GM18861 (cell line): ENCODE results near the gene ARL13B.
A peak's percentile ranks its signal among the peaks of the same experiment; 100 is the strongest.
"Not testable (repeated sequence)": the region's sequence is repeated elsewhere in the genome, so short reads cannot be mapped to it uniquely, and the experiment has no call there.

Source experiments
- ATAC-seq: cut with Tn5 transposase; IDR thresholded peaks from one replicate; pipeline ENCODE4 v1.9.1; 2021; ENCODE audit not compliant: unreplicated experiment

The ARL13B gene

GRCh38 chr3:94061297-94061696, 81.3 kb downstream of the ARL13B start:
- ATAC-seq = no peak

GRCh38 chr3:94062513-94063404, 82.8 kb downstream of the ARL13B start, which contains the start of the genes DHFR2 and NSUN3:
DHFR2 (minus strand) TSS chr3:94062916; CDS start chr3:94061511, 1,405 bp downstream.
NSUN3 (plus strand) TSS chr3:94063061; CDS start chr3:94063127, 66 bp downstream.
- peak; percentile 90 for ATAC-seq

GRCh38 chr3:94063496-94064119, 83.7 kb downstream of the ARL13B start:
- ATAC-seq = no peak

GRCh38 chr3:94064243-94064860, 84.4 kb downstream of the ARL13B start:
- no peak for ATAC-seq

- ATAC-seq = no peak
Observed at GRCh38 chr3:94065122-94065521, 85.2 kb downstream of the ARL13B start.

GRCh38 chr3:94065819-94066480, 86.0 kb downstream of the ARL13B start:
- ATAC-seq = no peak

- ATAC-seq = no peak
Observed at GRCh38 chr3:94066506-94067500, 86.8 kb downstream of the ARL13B start.

GRCh38 chr3:94069194-94069813, 89.3 kb downstream of the ARL13B start:
- ATAC-seq = no peak

- peak; percentile 35 for ATAC-seq
Observed at GRCh38 chr3:94070341-94070911, 90.5 kb downstream of the ARL13B start.

- ATAC-seq = peak; percentile 86
Observed at GRCh38 chr3:94071713-94072284, 91.8 kb downstream of the ARL13B start.

- no peak for ATAC-seq
Observed at GRCh38 chr3:94076055-94076454, 96.1 kb downstream of the ARL13B start.

- ATAC-seq = not testable (repeated sequence)
Observed at GRCh38 chr3:94080552-94080951, 100.6 kb downstream of the ARL13B start.

GRCh38 chr3:94081884-94082283, 101.9 kb downstream of the ARL13B start:
- ATAC-seq = no peak

GRCh38 chr3:94082391-94082937, 102.5 kb downstream of the ARL13B start:
- no peak for ATAC-seq

GRCh38 chr3:94083261-94083660, 103.3 kb downstream of the ARL13B start:
- ATAC-seq = no peak

- ATAC-seq = no peak
Observed at GRCh38 chr3:94089126-94089525, 109.2 kb downstream of the ARL13B start.

- no peak for ATAC-seq
Observed at GRCh38 chr3:94092086-94092485, 112.1 kb downstream of the ARL13B start.

- ATAC-seq = no peak
Observed at GRCh38 chr3:94093151-94093550, 113.2 kb downstream of the ARL13B start.
